GM12801 (cell line): ENCODE data around the gene PAX8.

Experiments
- TF ChIP-seq, protein P1 (sequence below): IDR thresholded peaks from one replicate; pipeline ENCODE4 v1.5.1; 2011; ENCODE audit warnings: control low read depth; ENCODE audit not compliant: insufficient read length; ENCODE audit errors: extremely low read depth

Gene PAX8

DNA sequence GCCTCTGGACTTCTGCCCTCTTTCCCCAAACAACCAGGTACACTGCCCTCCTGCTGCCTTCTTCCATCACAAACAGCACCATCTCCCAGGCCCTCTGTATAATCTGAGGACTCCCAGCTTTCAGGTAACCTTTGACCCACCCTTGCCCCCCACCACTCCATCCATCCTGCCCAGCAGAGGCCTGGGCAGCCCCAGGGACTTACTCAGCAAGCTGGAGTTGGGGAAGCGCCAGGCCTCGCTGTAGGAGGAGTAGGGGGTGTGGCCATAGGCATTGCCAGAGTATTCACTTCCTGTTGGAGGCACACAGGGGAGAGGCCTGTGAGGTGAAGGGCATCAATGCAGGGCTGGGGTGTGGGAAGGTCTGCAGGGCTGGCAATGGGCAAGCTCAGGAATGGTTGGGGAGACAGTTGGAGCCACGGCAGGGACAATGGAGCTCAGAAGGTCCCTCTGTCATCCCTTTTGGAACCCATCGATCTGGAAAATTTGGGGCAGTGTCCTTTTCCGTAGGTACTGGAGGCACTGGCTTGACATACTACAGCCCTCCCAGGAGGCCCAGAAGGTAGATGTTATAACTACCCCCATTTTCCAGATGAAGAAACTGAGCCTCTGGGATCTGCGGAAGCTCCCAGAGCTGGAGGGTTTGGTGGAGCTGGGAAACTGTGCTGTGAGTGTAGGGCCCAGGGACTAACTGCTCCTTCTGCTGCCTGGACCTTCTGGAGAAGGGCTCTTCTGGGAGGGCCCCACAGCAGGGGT is 58.7 kb downstream of the PAX8 start:
- TF ChIP-seq, protein P1, sequence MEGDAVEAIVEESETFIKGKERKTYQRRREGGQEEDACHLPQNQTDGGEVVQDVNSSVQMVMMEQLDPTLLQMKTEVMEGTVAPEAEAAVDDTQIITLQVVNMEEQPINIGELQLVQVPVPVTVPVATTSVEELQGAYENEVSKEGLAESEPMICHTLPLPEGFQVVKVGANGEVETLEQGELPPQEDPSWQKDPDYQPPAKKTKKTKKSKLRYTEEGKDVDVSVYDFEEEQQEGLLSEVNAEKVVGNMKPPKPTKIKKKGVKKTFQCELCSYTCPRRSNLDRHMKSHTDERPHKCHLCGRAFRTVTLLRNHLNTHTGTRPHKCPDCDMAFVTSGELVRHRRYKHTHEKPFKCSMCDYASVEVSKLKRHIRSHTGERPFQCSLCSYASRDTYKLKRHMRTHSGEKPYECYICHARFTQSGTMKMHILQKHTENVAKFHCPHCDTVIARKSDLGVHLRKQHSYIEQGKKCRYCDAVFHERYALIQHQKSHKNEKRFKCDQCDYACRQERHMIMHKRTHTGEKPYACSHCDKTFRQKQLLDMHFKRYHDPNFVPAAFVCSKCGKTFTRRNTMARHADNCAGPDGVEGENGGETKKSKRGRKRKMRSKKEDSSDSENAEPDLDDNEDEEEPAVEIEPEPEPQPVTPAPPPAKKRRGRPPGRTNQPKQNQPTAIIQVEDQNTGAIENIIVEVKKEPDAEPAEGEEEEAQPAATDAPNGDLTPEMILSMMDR: no peak

DNA sequence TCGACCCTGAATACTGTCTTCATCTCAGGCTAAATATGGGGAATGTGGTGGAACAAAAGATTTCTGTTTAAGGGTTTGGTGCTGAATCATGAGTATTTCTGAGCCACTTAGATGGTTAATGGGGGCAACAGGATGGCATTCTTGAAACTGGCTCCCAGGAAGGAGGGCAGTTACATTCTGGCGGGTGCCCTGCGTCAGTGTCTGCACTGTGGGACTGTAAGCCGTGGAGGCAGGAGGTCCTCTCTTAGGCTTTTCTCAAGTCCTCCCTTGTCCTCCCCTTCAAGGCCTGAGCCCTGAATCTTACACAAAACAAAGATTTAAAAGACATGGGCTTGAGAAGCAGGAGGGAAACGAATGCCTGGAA is 59.2 kb downstream of the PAX8 start:
- TF ChIP-seq, protein P1: no peak

DNA sequence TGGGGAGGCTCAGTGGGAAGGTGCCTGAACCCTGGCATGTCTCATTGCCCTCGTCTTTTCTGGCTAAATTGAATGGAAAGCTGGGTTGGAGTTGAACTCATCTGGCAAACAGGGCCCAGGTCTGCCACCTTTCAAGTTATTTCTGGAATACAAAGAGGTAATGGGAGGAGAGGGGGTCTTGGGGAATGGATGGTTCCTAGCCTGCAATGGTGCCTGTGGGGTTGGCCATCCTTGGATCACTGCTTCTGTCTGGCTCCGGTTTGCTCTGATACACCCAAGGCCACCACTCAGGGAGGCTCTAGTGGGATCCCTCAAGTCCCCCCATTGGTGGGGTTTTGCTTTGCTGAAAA is 59.7 kb downstream of the PAX8 start:
- TF ChIP-seq, protein P1: no peak

DNA sequence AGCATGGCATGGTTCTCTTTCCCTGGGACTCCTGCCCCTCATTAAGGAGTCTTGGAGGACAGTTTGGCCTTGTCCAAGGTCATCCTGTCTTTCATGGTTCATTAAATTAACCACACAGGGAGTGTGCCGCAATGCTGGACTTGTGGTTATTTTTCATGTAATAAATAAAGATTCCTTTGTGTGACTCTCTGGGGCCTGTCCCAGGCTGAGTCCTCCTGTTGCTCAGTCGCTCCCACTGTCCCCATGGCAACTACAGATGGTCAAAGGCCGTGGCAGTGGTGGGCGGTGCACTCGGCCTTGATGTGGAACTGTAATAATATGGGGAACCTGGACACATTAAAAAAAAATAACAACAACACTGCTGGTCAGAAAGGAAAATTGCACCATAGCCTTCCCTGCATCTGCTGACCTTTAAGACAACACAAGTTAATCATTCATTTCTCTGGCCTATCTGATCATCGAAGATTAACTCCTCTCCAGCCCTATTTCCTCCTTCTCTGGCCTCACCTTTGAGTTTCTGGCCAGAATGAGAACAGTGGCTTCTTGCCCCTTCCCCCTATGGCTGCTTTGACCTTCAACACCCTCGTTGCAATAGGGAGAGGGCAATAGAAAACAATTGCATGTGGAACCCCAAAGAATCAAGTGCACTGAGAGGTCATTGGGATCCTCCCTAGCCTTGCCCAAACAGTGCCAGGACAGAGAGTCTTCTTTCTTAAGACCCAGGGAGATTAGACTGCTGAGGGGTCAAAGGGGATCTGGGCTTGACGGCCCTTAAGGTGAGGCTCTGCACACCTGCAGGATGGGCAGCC is 60.2 kb downstream of the PAX8 start:
- TF ChIP-seq, protein P1: no peak

DNA sequence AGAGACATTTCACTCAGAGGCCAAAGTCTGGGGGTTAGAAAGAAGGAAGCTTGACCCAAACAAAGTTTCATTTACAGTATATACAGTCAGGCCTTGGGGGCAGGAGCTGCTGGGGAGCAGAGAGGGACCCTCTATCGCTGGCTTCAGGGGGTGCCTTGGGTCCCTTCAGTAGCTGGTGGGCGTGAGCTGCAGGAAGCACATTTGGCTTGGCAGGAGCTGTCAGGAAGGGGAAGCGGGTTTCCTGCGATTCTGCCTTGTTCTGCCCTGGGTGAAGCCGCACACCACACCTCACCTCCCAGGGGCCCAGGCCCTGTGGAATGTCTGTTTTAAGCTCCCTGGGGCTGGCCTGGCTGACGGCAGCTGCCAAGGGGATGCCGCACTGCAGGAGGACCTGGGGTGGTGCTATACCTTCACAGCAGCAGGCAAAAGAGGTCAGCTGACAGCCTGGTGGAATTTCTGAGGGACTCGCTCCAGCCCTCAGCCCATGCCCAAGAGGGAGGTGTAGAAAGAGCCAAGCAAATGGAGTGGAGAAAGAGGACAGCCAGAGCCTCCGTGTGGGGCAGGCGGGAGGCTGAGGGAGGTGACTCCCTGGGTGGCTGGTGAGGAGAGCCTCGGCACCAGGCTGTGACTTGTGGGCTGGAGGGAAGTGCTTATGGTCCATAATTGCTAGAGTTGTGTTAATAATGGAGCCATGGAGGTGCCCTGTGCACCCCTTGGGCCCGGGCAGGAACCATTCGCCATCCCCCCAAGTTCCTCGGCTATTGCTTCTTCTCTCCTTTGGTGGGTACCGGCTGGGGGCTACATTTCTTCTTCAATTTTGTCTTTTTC is 61.1 kb downstream of the PAX8 start:
- TF ChIP-seq, protein P1: no peak

DNA sequence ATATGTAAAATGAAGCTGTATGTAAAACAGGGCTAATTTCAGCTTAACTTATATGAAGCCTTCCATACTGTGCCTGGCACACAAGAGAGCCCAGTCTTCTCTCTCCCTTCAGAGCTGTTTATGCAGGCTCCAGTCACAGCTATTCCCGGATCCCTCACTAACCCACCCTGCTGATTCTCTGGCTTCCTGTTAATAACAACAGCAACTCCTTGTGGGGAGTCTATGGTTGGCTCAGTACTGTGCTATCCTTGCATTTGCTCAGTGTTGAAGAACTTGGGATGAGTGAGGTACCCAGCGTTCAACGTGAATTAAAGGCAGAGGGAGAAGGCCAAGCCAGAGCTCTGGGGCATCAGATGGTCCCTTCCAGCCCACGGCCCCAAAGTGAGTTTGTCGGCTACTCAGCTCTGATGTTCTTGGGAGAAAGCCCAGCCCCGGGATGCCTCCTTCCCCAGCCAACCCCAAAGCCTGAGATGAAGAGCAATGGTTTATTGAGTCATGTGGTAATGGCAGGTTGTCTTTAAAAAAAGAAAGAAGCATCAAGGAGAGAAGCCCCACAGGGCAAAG is 61.7 kb downstream of the PAX8 start:
- TF ChIP-seq, protein P1: no peak

DNA sequence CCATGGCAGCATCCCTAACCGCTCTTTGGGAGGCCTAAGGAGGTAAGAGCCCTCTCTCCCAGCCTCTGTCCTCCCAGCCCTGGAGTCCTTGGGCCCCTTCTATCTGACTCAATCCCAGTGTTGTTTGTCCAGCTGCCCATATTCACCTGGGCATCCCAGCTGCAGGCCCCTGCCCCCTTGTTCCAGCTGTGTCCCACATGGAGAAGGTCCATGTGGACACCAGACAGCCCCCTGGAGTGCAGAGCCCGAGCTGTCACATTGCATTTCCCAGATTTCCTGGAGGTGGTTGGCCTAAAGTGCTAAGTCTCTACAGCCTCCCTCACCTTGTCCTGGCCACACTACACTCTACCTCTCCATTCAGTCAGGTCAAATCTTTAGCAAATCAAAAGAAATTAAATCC is 62.4 kb downstream of the PAX8 start:
- TF ChIP-seq, protein P1: no peak
